ENCODE measurements around the gene EVI5. TPM values are rescaled to one million over a fixed set of nuclear protein-coding genes. Genes with fewer than 3 reads are reported as not detected.

EVI5 gene
- total RNA-seq, 4 donors from 2014 or later: 24.9 to 47.8 (median 28.5) TPM

GRCh38 chr1:92519043-92519442, 265.9 kb downstream of the EVI5 start:
- no peak for TF ChIP-seq CTCF (IDR thresholded peaks at IDR 0.05; ENCODE audit: low read depth)

- no peak for TF ChIP-seq CTCF (IDR thresholded peaks at IDR 0.05; ENCODE audit: low read depth)
Measured at GRCh38 chr1:92516574-92516973, 268.3 kb downstream of the EVI5 start.

GRCh38 chr1:92515796-92516201, 269.1 kb downstream of the EVI5 start:
- TF ChIP-seq CTCF (IDR thresholded peaks at IDR 0.05; ENCODE audit: low read depth): no peak

- TF ChIP-seq CTCF (IDR thresholded peaks at IDR 0.05; ENCODE audit: low read depth): no peak
Measured at GRCh38 chr1:92511541-92511940, 273.4 kb downstream of the EVI5 start.

GRCh38 chr1:92509619-92510018, 275.3 kb downstream of the EVI5 start:
- TF ChIP-seq CTCF (IDR thresholded peaks at IDR 0.05; ENCODE audit: low read depth): no peak

GRCh38 chr1:92505015-92505692, 279.8 kb downstream of the EVI5 start:
- TF ChIP-seq CTCF (IDR thresholded peaks at IDR 0.05; ENCODE audit: low read depth): no peak

GRCh38 chr1:92504291-92505014, 280.5 kb downstream of the EVI5 start:
- TF ChIP-seq CTCF (IDR thresholded peaks at IDR 0.05; ENCODE audit: low read depth): no peak

Data from subcutaneous adipose tissue (tissue), 4 donors.